T-helper 2 cell treated with Interferon-gamma antibody and Interleukin-4, amounts not matched to agents 5 μg/mL and 100 μg/mL, for 36 hours (primary cell): Measurements from ENCODE around the gene XDH.

Experiments used
- DNase-seq: peaks from one replicate; pipeline ENCODE4 v3.0.0; 2021; ENCODE audit warnings: low spot score
- H3K27ac Mint-ChIP-seq: one replicate; pipeline ENCODE4 v1.8.0; 2021; ENCODE audit warnings: mild to moderate bottlenecking, mixed read lengths
- H3K27me3 Mint-ChIP-seq: one replicate; pipeline ENCODE4 v1.8.0; 2021; ENCODE audit warnings: low read depth, mixed read lengths
- H3K36me3 Mint-ChIP-seq: one replicate; pipeline ENCODE4 v1.8.0; 2021; ENCODE audit warnings: low read depth, mixed read lengths
- H3K4me1 Mint-ChIP-seq: one replicate; pipeline ENCODE4 v1.8.0; 2021; ENCODE audit warnings: low read depth, mixed read lengths
- H3K4me3 Mint-ChIP-seq: one replicate; pipeline ENCODE4 v1.8.0; 2022; ENCODE audit warnings: mild to moderate bottlenecking, moderate library complexity, mixed read lengths
- H3K9me3 Mint-ChIP-seq: one replicate; pipeline ENCODE4 v1.8.0; 2021; ENCODE audit warnings: mixed read lengths

The XDH gene

DNA sequence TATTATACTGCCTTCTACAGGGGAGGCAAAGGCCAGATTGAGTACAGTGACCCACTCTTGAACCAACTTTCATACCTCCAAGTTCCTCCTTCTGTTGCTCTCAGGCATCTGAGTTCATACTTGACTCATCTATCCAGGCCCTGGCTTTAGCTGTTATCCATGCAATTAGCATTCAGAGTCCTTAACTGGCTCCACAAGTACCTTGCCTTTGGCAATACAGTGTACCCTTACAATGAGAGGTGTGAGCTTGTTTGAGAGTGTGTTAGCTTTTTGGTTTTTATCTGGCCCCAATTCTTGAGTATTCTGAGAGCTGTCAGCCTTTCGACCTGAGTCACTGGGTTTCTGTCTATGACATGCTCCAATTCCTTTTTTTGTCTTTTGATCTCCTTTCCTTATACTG lies 120.3 kb downstream of the XDH start:
- Mint-ChIP-seq H3K9me3 (no peaks in the 10 kb centered on the region), H3K36me3 (no peaks in the 10 kb centered on the region), H3K27me3 (no peaks in the 10 kb centered on the region), H3K4me1 (no peaks in the 10 kb centered on the region), H3K4me3 (no peak overlapping the region), H3K27ac (no peak overlapping the region)
- DNase-seq, result no peak

DNA sequence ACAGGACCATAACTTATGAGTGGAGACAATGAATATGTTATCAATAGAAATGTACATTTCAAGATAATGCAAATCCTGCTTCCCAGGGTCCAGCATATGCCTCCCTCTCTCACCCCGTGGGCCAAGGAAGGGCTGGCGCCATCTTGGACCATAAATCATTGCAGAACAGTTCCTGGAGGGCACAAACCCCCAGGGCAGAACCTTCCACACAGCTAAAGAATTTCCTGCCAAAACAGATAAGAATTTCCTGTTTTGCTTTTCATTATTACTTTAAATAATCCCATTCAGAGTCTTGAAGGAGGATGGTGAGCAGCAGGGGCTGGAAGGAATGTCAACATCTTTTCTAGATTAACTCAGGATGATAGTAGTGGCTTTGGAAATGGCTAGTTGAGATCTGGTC lies 126.9 kb downstream of the XDH start:
- no peaks in the 10 kb centered on the region for H3K27me3 Mint-ChIP-seq

DNA sequence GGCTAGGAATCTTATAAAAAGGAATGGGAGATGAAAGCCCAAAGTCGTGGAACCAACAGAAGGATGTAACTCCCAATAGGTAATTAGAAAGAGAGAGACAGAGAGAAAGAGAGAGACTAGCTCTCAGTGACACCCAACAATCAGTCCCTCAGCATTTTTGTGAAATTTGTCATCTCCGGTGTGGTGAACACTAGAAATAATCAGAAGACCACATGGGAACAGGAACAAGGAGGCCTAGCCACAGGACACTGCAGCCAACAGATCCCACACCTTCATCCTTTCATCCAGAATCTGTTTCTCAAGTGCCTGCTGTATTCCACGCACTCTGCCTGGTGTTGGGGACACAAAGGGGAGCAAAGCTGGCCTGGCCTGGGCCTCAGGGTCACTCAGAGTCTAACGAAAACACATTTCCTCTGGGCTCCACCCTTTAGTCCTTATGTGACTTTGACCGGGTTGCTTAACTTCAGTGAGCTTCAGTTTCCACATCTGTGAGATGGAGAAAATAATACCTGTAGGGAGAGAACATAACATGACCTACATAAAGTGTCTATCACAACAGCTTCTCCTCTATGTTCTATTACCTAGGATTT lies 127.5 kb downstream of the XDH start:
- Mint-ChIP-seq H3K36me3 (no peaks in the 10 kb centered on the region), H3K4me3 (no peak overlapping the region), H3K4me1 (peaks cover 2% of the 10 kb centered on the region), H3K27ac (no peak overlapping the region), H3K9me3 (no peaks in the 10 kb centered on the region), H3K27me3 (no peaks in the 10 kb centered on the region)
- DNase-seq, result no peak

More for the DNA sequence above, 126.9 kb downstream of the XDH start:
- no peak for DNase-seq
- H3K27ac Mint-ChIP-seq, result no peak overlapping the region
- H3K4me1 Mint-ChIP-seq, result peaks cover 2% of the 10 kb centered on the region
- no peak overlapping the region for H3K4me3 Mint-ChIP-seq
- no peaks in the 10 kb centered on the region for H3K9me3 Mint-ChIP-seq
- no peaks in the 10 kb centered on the region for H3K36me3 Mint-ChIP-seq

DNA sequence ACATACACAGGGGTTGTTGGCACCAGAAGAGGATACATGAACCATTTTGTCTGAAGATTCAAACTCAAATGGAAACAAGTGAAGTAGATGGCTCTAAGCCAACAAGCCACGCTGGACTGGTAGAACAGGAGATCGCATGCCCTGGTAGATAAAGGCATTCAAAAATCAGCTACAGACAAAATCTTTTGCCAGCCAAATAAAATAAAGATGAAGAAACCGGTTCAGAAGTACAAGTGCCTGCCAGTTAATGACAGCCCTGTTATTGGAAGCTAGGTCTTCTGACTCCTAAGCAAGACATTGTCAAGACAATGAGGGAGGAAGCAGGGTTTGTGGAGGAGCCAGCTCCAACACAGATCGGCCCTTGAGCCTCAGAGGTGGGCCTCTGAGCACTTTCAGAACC lies 128.3 kb downstream of the XDH start:
- Mint-ChIP-seq H3K9me3 (no peaks in the 10 kb centered on the region), H3K36me3 (no peaks in the 10 kb centered on the region), H3K27me3 (no peaks in the 10 kb centered on the region), H3K4me1 (peaks cover 2% of the 10 kb centered on the region), H3K4me3 (no peak overlapping the region), H3K27ac (no peak overlapping the region)
- DNase-seq, result no peak
